ENCODE results near the gene VWA1.
"Not testable (repeated sequence)": the region's sequence is repeated elsewhere in the genome, so short reads cannot be mapped to it uniquely, and the experiment has no call there.

VWA1 gene

GRCh38 chr1:1484976-1485750 is 49.7 kb downstream of the VWA1 start:
- not testable (repeated sequence) for DNase-seq (ENCODE audit: low read depth, low spot score)

GRCh38 chr1:1485755-1486317 is 50.3 kb downstream of the VWA1 start:
- not testable (repeated sequence) for DNase-seq (ENCODE audit: low read depth, low spot score)

GRCh38 chr1:1487701-1488100 is 52.2 kb downstream of the VWA1 start:
- no peak for DNase-seq (ENCODE audit: low read depth, low spot score)

DNA sequence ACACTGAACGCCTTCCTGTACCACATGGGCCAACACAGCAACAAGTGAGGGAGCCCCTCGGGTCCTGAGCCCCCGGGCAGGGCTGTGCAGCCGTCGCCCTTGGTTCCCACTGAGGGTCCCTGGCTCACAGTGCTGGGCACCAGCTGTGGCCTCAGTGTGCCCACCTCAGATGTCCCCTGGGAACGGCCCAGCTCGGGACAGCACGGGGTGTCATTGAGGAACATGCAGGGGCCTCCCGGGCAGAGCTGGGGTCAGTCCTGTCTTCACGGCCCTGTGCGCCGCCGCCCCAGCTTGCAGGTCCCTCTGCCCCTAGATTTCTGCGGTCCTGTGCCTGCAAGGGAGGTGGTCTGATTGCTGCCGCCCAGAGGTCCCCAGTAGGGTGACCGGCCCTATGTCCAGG is 53.7 kb downstream of the VWA1 start:
- no peak for DNase-seq (ENCODE audit: low read depth, low spot score)

DNA sequence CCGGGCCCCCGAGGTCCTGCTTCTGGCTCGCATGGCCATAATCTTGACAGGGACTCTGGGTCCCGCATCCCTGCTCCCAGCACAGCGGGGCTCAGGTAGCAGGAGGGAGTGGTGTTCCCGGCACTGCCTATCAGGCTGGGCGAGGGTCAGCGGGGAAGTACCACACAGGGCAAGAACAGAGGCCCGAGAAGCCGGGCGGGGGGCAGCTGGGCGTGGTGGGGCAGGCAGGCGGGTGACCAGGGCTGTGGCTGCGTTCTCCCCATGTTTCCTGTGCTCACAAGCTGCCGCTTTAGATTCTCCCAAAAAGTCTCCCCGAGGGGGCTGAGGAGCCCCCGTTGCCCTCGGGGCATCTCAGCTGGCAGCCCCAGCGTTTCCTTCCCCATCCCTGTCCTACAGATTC is 54.4 kb downstream of the VWA1 start:
- no peak for DNase-seq (ENCODE audit: low read depth, low spot score)

DNA sequence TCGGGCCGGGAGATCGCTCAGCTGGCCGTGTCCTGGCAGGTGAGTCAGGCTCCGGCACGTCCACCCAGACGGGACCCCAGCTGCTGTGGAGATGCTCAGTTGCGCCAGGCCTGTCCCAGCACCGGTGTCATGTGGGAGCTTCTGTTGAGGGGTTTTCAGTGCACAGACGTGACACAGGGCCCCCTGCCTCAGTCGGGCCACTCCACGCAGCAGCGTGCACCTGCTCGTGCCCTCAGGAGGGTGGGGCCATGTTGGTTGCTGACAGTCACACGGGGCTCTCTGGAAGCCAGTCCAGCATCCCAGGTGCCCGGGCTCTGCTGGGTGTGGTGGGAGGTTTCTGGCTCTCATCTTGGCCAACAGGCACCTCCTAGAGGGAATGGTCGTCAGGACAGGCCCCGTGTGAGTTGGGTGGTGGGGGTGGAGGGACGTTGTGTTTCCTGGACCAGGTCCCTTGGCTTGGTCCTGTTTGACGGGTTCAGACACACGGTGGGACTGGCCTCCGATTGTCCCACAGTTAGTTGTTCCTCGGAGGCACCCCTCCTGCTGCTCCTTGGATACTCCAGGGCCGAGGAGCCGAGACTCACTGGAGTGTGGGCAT is 55.2 kb downstream of the VWA1 start:
- DNase-seq (ENCODE audit: low read depth, low spot score), result no peak

- DNase-seq (ENCODE audit: low read depth, low spot score), result no peak
Measured at GRCh38 chr1:1491601-1492000, 56.1 kb downstream of the VWA1 start.

All from astrocyte of the hippocampus (primary cell).